Esophagus squamous epithelium (tissue), 4 donors: ENCODE results near the gene FAM120B.

Source experiments
- POLR2A ChIP-seq, 4 donors: fragments of 450-650 bp; IDR thresholded peaks; one replicate each; pipeline ENCODE4 v1.6.1; 2017; ENCODE audit warnings: antibody characterized with exemption in 4 of 4, mild to moderate bottlenecking in 4 of 4, moderate library complexity in 3 of 4
- TF ChIP-seq, protein P1 (sequence below), 6 experiments: fragments of 450-650 bp in 4 of 6; fragments of 200-600 bp in 2 of 6; sonication (generic) in 2 of 6; IDR thresholded peaks; one replicate each; pipeline ENCODE4 v1.5.1; 2016 to 2019; ENCODE audit warnings: antibody characterized with exemption in 6 of 6, mild to moderate bottlenecking in 4 of 6, moderate library complexity in 4 of 6

- TF ChIP-seq, protein P1, sequence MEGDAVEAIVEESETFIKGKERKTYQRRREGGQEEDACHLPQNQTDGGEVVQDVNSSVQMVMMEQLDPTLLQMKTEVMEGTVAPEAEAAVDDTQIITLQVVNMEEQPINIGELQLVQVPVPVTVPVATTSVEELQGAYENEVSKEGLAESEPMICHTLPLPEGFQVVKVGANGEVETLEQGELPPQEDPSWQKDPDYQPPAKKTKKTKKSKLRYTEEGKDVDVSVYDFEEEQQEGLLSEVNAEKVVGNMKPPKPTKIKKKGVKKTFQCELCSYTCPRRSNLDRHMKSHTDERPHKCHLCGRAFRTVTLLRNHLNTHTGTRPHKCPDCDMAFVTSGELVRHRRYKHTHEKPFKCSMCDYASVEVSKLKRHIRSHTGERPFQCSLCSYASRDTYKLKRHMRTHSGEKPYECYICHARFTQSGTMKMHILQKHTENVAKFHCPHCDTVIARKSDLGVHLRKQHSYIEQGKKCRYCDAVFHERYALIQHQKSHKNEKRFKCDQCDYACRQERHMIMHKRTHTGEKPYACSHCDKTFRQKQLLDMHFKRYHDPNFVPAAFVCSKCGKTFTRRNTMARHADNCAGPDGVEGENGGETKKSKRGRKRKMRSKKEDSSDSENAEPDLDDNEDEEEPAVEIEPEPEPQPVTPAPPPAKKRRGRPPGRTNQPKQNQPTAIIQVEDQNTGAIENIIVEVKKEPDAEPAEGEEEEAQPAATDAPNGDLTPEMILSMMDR (IDR thresholded peaks at IDR 0.05) = no peak
- TF ChIP-seq POLR2A (IDR thresholded peaks at IDR 0.05) = no peak
Observed at GRCh38 chr6:170283212-170284081, 23.1 kb upstream of the FAM120B start.
